HG03280 (cell line): ENCODE results near the gene SPC25.
"Not testable (repeated sequence)": the region's sequence is repeated elsewhere in the genome, so short reads cannot be mapped to it uniquely, and the experiment has no call there.

ENCODE experiments used
- ATAC-seq: cut with Tn5 transposase; IDR thresholded peaks from one replicate; pipeline ENCODE4 v1.9.1; 2021; ENCODE audit warnings: mild to moderate bottlenecking, moderate library complexity; ENCODE audit not compliant: unreplicated experiment

The SPC25 gene, protein sequence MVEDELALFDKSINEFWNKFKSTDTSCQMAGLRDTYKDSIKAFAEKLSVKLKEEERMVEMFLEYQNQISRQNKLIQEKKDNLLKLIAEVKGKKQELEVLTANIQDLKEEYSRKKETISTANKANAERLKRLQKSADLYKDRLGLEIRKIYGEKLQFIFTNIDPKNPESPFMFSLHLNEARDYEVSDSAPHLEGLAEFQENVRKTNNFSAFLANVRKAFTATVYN

DNA sequence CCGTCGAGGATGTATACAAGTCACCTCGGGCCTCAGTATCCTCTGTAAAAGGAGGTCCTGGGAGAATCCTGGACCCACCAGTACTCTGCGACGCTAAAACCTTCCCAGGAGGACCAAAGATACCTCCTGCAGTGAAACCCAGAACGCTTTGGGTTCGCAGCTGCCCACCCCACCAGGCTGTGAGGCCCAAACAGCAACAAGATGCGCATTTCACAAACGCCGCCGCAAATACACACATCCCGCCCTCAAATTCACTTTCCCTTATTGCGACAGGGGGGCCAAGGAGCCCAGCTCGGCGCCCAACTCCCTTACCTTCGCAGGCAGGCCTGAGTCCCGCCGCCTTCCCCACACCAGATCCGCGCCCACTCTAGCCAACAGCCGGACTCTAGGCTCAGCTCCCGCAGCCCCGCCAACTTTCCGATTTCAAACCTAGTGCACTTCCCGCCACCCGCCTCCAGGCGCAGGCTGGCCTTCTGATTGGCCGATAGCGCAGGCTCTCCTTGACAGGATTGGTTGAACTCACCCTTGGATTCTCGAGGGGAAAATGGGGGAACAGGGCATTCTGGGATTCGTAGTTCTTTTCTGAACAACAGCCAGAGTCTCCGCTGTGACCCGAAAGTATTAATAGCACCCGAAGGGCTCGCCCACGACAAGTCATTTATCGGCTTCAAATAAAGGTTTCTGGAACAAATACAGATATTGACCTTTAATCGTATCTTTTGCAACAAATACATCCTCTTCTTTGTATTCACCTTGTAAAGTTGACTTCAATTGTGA lies at the start of gene SPC25:
Gene SPC25, minus strand, starts transcription at position 425 of the 777 bp plus-strand sequence. CDS start 911 bp downstream, outside the sequence.
- peak; percentile 100 for ATAC-seq

DNA sequence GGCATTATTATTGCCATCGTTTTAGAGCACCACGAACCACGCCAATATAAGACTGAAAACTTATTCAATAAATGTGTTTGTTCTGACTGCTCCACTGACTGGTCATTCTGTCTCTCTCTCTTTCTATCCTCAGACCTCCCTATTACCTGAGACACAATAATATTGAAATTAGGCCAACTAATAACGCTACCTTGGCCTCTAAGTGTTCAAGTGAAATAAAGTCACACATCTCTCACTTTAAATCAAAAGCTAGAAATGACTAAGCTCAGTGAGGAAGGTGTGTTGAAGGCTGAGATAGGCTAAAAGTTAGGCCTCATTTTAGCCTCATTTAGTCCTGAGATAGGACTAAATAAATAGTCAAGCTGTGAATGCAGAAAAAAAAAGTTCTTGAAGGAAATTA lies 49.7 kb upstream of the SPC25 start:
- peak; percentile 47 for ATAC-seq

DNA sequence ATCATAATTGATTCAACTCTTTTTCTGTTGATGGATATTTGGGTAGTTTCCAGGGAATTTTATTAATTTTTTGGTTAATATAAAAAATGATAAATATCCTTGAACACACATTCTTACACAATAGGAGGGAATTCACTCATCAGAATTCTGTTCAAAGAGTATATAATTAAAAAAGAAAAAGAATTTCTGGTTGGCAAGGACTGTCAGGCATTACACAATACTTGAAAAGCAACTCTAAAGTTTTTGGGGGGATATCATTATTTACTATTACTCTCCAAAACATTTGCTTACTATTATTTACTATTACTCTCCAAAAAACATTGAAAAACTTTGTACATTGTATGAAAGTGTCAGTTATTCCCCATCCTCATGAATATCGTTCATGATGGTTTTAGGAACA lies 48.8 kb upstream of the SPC25 start:
- ATAC-seq = no peak

DNA sequence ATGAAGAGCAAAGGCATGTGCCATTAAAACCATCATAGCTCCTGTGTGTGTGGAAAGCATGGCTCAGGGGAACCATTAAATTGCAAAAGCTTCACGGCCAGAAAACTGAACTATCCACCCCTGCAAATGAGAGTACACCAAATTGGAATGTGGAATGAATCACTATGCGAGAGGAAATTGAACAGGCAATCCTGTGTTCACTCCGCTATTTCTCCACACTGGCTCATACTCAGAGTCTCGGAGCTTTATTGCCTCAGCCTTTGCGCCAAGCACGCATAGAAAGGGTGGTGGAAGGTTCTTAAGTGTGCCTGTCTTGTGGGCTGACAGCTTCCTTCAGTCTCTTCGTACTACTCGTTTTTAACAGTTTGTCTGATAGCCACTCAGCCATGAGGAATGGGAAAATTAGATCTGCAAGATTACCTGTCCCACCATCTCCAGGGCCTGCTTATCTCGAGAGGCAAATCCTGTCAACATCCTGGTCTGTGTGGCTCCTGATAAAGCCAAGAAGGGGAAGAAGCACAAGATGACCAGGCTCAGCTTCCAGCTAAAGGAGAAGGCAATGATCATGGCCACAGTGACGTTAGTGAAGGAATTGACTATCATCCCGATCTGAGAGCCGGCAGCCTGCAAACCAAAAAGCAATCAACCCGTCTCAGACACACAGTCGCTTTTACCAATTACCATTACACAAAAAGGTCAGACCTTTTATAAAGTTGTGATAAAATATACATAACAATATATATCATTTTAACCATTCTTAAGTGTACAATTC lies 45.8 kb upstream of the SPC25 start:
- ATAC-seq = no peak

DNA sequence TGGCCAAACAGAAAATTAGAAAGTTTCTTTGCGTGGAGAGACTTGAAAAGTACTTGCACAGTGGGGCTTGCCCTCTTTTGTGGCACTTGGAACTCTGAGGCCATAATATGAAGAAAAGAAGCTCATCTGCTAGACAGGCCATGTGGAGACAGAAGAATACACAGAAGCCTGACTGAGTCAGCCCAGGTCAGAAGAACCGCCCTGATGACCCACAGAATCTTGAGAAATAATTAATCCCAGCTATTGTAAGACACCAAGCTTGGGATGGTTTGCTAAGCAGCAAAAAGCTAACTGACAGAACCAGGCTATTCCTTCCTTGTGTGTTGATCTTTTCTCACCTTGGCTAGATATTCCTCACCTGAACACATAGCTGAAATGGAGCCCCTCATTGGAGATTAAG lies 44.6 kb upstream of the SPC25 start:
- ATAC-seq = no peak

DNA sequence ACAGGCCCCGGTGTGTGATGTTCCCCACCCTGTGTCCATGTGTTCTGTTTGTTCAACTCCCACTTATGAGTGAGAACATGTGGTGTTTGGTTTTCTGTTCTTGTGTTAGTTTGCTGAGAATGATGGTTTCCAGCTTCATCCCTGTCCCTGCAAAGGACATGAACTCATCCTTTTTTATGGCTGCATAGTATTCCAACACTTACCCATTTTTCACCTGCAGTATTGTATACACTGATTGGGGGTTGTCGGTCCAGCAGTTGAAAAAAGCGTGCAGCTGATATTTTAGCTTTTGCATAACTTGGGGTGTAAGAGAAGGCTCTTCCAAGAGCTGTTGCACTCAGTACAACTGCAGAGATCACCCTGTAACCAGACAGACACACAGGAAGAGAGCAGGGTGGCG lies 41.9 kb upstream of the SPC25 start:
- not testable (repeated sequence) for ATAC-seq

DNA sequence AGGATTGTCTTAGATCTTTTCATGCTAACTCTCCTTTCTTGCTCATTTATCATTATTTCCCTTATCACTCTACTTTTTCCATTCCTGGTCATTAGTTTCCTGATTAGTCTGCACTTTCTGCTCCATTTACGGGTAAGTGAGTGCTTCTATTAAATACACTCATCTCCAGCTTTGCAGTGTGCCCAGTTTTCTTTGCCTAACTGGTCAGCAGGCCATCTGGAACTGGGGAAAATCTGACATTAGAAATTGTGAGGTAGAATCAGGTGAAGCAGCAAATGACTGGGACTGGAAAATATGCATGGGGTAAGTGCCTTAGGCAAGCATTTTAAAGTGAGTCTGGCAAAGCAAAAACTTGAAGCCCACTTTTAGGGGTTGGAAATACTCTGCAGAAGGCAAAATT lies 40.0 kb upstream of the SPC25 start:
- no peak for ATAC-seq

DNA sequence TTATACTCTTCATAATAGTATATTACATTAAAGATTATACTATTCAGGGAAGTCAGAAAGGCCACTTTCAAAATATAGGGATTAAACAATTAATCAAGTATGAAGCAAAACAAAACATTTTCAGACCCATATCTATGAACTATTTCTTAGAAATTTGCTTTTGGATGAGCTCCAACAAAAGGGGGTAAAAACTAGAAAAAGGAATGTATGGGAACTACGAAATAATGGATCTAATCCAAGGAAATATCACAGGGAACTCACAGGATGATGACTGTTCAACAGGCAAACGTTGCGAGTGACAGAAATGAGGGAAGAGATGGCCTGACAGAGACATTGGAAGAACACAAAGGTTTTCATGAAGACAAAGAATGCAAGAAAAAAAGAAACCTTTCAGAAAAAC lies 38.8 kb upstream of the SPC25 start:
- no peak for ATAC-seq

DNA sequence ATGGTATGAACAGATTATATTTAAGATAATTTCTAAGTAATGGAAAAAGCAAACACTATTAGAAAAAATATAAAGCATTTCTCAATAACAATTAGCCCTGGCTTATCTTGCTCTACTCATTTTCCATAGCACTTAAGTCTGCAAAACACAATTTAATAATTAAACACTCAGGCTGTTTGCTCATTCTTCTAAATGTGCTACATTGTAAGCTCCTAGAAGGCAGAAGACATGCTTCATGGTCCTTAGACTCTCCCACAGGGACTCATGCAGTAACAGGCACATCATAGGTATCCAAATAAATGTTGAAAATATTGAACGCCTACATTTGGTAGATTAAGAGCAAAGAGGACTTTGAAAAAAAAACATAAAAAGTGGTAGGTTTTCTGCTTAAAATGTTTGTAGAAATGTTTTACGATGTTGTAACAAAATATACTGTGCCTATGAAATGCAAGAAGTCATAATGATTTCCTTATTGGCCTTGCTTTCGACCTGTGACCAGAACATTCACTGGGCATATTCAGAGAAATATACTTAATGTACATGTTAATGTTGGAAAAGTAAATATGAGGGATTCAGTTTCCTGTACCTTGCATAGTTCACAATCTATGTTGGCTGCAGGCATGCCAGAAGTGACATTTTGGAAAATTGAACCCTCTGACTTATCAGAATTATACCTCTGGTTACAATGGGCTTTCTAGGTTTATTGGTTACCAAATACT lies 38.0 kb upstream of the SPC25 start:
- ATAC-seq = no peak

DNA sequence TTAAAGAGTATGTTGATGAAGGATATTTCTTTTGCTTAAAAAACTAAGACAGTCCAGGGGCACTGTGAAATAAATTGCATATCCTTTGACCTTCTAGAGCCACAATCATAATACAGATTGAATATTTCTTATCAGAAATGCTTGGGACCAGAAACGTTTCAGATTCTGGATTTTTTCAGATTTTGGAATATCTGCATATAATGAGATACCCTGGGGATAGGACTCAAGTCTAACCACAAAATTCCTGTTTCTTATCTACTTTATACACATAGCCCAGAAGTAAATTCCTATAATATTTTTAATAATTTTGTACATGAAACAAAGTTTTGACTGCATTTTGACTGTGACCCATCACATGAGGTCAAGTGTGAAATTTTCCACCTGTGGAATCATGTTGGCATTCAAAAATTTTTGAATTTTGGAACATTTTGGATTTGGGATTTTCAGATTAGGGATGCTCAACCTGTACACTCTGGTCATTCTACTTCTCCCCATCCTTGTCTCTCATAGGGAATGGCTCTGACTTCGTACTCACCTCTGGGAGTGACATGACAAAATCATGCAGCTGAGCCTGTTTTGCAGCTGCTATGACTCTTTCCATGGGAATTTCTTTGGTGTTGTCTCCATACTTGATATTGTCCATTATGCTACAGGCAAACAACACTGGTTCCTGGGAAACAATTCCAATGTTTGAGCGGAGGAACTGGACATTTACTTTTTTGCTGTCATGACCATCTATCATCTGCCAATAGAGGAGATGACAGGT lies 36.6 kb upstream of the SPC25 start:
- no peak for ATAC-seq

DNA sequence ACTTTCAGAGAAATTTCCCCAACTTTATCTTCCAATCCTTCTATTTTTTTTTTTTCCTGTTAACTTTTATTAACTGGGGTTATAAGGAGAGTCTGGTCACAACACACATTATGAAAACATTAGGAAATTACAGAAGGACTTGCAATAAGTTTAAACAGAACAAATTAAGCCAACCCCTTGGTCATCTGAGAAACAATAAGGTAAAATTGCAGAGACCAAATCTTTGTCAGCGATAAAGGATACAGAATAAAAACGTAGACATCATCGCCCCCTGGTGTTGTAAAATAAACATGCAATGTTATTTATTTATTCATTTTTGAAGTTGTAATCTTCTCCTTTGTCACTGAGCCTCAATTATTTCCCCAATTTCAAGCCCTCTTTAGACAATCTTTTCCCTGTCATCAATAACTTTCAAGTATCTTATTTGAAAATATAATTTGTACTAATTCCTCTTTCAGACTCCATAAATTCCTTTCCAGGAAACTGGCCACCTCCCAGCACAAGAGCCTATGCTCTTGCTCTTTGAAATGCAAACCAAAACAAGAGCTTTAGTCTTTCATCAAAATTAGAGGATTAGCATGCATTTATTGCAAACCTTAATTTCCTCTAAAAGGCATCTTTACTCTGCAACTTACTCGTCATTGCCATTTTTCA lies 30.4 kb upstream of the SPC25 start:
- no peak for ATAC-seq

DNA sequence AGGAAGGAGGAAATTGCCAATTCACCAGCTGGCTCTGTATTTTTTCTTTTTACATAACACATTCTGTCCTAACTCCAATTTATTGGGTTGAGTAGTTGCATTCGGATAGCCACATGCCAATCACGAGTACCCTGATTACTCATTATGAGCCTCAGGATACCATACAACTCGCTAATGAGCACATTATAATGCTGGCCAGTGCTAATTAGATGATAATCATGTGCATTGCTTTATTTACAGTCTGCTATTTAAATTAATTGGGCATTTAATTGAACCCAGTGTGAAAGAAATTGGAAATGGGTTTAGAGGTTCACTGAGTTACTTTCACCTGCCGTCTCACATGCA lies 26.1 kb upstream of the SPC25 start:
- ATAC-seq = no peak

DNA sequence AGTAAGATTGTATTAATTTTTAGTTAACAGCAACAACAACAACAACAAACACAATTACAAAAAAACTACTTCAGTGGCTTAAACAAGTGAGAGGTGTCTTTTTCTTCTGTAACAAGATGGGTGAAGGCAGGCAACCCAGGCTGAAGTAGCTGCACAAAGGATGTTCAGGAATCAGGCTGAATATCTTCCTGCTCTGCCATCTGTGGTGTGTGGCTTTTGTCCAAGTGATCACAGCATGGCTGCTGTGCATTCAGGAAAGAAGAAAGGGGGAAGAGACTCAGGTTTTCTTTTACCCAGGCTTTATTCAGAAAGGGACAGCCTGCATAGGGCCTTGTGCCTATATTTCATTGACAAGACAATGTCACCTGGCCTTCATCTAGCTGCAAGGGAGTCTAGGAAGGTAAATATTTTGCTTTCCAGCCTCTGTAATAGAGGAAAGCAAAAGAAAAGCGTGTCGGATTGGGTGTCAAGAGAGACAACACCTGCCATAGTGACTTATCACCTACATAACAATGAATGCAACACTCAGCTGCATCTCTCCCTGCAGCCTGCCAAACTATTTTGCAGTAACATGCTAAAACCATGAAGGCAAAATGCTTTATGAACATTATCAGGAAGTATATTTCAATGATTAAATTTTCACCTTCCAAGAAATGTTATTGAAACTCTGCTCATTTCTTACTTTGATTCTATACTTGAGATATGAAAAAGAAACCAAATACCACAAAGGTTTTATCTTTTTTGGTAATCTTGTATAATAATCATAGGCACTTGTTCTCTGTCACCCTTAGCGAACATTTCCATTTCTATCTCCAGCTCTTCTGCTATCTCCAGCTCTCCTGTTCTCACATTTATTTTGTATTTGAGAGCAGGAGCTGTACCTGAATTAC lies 25.5 kb upstream of the SPC25 start:
- no peak for ATAC-seq

DNA sequence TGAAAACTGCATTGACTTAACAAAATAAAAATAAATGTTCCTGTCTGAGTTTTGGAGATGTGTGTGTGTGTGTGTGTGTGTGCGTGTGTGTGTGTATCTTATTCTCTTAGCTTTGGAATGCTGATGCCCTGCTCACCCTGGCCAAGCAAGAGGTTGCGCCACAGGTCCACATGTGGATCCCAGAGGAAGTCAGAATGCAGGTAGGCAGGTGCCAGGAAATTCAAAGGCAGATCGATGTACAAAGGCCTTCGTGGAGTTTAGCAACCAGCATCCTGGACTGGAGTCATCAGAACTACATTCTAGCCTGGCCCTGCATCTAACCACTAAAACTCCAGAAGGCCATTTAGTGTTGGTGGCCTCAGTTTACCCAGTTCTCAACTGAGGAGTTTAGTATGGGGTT lies 23.3 kb upstream of the SPC25 start:
- no peak for ATAC-seq

DNA sequence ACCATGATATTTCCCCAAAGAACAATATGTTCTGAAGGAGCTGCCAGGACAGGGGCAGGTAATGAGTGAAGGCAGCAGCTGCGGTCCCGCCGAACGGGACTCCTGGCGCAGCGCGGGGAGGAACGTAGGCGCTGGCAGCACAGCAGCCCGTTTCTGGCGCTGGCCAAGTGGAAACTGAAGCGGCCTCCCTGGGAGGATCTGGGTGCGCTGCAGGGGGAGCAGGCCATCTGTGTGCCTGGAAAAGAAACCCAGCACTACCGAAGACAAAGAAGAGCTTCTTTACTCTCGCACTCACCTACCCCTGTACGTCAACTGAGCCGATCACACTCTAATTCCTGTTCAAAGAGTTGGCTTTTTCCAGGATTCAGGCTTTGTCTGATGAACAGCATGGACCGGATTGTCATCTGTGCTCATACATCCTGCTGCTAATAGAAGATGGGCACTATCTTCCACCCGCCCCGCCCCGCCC lies 22.7 kb upstream of the SPC25 start:
- ATAC-seq = no peak

DNA sequence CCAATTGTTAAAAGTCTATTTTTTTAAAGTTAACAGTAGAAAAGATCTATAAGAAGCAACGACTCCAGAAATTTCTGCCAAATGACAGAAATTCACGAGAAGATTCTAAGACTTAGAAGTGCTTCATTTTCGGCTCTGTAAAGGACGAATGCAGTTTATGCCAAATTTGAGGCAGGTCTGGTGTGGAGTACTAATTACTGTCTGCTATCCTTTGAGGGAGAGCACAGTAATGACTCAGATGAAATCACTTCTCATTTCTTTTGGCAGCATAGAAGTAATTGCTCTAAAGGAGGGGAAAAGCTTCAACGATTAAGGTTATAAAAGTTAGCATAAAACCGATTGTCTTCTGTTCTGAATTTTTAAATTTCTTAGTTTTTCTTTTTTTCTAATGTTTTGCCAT lies 22.2 kb upstream of the SPC25 start:
- no peak for ATAC-seq

DNA sequence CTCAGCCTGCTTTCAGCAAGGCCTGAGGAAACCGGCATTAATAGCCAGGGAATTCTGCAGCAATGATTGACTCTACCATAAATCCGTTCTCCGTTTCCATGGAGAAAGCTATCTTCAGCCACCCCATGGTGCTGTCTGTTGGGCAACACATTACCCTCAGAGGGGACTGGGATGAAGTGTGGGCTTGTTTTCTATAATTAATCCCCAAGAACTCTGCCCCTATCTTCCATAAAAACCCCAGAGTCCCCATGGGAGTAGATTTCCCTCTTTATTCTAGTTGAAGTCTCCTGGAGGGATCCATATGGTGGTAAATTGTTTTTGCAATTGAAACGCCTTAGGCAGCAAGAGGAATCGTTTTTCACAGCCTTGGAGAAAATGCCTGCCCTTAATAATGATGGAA lies 20.1 kb upstream of the SPC25 start:
- no peak for ATAC-seq

DNA sequence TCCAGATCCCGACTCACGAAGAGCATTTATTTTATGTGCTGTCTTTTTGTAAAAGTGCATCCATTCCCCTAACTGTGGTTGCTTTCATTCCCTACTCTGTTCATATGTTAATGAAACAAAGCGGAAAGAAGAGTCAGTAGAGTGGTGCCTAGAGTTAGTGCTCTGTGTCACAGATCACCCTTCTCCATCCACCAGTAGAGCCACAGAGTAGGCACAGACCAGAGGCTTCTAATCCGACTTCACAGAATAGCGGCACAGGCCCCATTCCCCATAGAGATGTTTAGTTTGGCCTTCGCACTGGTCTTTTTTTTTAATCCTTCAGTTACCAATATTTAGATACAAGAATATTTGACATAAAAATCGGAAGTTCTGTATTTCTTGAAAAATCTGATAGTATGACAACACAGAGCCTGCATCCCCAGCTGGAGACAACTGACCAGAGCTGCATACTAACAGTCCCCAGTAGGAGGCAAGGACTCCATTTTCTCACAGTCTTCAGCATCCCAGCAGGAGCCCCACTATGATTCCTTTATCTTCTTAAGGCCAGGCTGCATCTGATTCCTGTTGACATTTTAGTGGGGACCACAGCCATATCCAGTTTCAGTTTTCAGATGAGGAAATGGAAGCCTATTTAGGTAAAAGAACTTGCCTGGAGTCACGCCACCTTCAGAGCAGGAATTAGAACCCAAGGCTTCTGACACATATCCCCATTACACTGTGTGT lies 17.9 kb upstream of the SPC25 start:
- ATAC-seq = no peak
